Upper lobe of left lung (tissue), 4 donors: Measurements from ENCODE around the gene FCRLA.

Source experiments
- CTCF ChIP-seq, 6 experiments: fragments of 450-650 bp in 4 of 6; fragments of 200-600 bp in 2 of 6; sonication (generic) in 2 of 6; IDR thresholded peaks; one replicate each; pipeline ENCODE4 v1.5.1; 2016 to 2019; ENCODE audit warnings: antibody characterized with exemption in 6 of 6
- EP300 ChIP-seq, 4 donors: sonication (generic); formaldehyde crosslinking; IDR thresholded peaks; one replicate each; pipeline ENCODE4 v1.5.1; 2017; ENCODE audit warnings: antibody characterized with exemption in 4 of 4, control low read depth in 2 of 4
- POLR2A ChIP-seq, 4 donors: fragments of 450-650 bp; IDR thresholded peaks; one replicate each; pipeline ENCODE4 v1.5.1; 2016 to 2017; ENCODE audit warnings: antibody characterized with exemption in 4 of 4, mild to moderate bottlenecking in 2 of 4
- POLR2AphosphoS5 ChIP-seq, 2 donors: sonication (generic); formaldehyde crosslinking; IDR thresholded peaks; one replicate each; pipeline ENCODE4 v1.5.1; 2017; ENCODE audit warnings: antibody characterized with exemption in 2 of 2

GRCh38 chr1:161728376-161729226 lies 21.6 kb downstream of the FCRLA start:
- TF ChIP-seq POLR2AphosphoS5 (IDR thresholded peaks at IDR 0.05) (no peak), CTCF (IDR thresholded peaks at IDR 0.05) (no peak), POLR2A (IDR thresholded peaks at IDR 0.05) (no peak), EP300 (IDR thresholded peaks at IDR 0.05) (no peak)
